ENCODE data around the gene MXRA7. TPM values are rescaled to one million over a fixed set of nuclear protein-coding genes. Genes with fewer than 3 reads are reported as not detected.

MXRA7 gene
- total and polyA plus RNA-seq, 2 of the 4 experiments (the other 2 are of a cell fraction): 168 to 231 TPM

- Histone ChIP-seq H3K23ac (ENCODE audit: low read depth, low read length) (peak overlapping the region; percentile 68), H3K9me3 (ENCODE audit: control insufficient read depth, insufficient read depth, low read length) (no peaks in the 10 kb centered on the region), H3K27ac (ENCODE audit: insufficient read depth, low read length) (peak overlapping the region; percentile 76), H3K36me3 (ENCODE audit: control insufficient read depth, insufficient read depth, low read length) (peaks cover 12% of the 10 kb centered on the region), H3K79me1 (ENCODE audit: low read depth in 1 of 2, low read length in 2 of 2) (peaks cover 0 to 31% of the 10 kb centered on the region in 2 experiments; a peak in 2 of 4 replicates), H3K9me1 (ENCODE audit: insufficient read depth, low read length) (peaks cover 18% of the 10 kb centered on the region), H3K56ac (ENCODE audit: extremely low read depth, insufficient read depth, low read length) (peak overlapping the region; percentile 78), H3K18ac (ENCODE audit: low read depth, low read length) (peak overlapping the region; percentile 46; the same call in 1 of the 2 replicates), H3K14ac (replicated peaks; ENCODE audit: low read depth, low read length) (peak overlapping the region; percentile 89), H2BK20ac (ENCODE audit: low read depth, low read length) (no peak overlapping the region), H2AFZ (replicated peaks; ENCODE audit: low read length, poor library complexity) (peak overlapping the region; percentile 99), H3K9ac (ENCODE audit: low read depth, low read length) (peak overlapping the region; percentile 86), H3K27me3 (ENCODE audit: control insufficient read depth, insufficient read depth, low read length) (no peaks in the 10 kb centered on the region), H2AK5ac (ENCODE audit: low read depth, low read length) (peak overlapping the region; percentile 23; the same call in 1 of the 2 replicates), H2AK9ac (replicated peaks; ENCODE audit: low read depth, low read length, poor library complexity) (peak overlapping the region; percentile 1), H2BK15ac (ENCODE audit: low read depth, low read length) (no peak overlapping the region), H3K4me3 (ENCODE audit: insufficient read depth, low read depth, low read length) (peak overlapping the region; percentile 63), H2BK120ac (ENCODE audit: low read depth, low read length) (peak overlapping the region; percentile 69), H3K4me2 (ENCODE audit: low read depth, low read length) (peak overlapping the region; percentile 79), H2BK5ac (ENCODE audit: low read depth, low read length, poor library complexity, severe bottlenecking) (peak overlapping the region; percentile 78), H4K91ac (ENCODE audit: insufficient read depth, low read depth, low read length) (peak overlapping the region; percentile 63), H4K8ac (ENCODE audit: low read depth in 2 of 2, low read length in 2 of 2) (peak overlapping the region; percentile 76 to 92), H4K5ac (ENCODE audit: low read depth, low read length) (peak overlapping the region; percentile 75), H3K4ac (ENCODE audit: low read depth, low read length) (peak overlapping the region; percentile 67), H3K4me1 (ENCODE audit: control insufficient read depth, insufficient read depth, low read length) (peaks cover 19% of the 10 kb centered on the region), H4K20me1 (ENCODE audit: insufficient read depth, low read length) (no peaks in the 10 kb centered on the region)
- 2% methylated on average over 10 of the region's 19 CpGs; no CpG with 5 or more reads in 1 of the 2 experiments for WGBS, 2 experiments (ENCODE audit: extremely low coverage in 2 of 2, insufficient read length in 1 of 2)
- BruUV-seq (replicated peaks): no TSS peak
- ChIA-PET POLR2A (ENCODE audit: unreplicated experiment) (interaction anchor here (0.6 to 0.9 kb wide), 2 partner anchors 13 to 97 kb away, joined by 3 to 6 read pairs; no protein-coding TSS in a partner anchor), CTCF (interaction anchor here (1.2 to 1.7 kb wide), 3 partner anchors 10 to 149 kb away, joined by 3 to 6 read pairs (median 3); no protein-coding TSS in a partner anchor)
- ATAC-seq (ENCODE audit: low read depth): peak; percentile 21
- intact Hi-C loops (cut with micrococcal nuclease): loop anchor here (5.0 kb wide), 1 partner anchor 115 kb away; no protein-coding TSS in a partner anchor
- in situ Hi-C loops (cut with MboI; ENCODE audit: low sequenced_read_pairs): no loop called here
- DNase-seq: no peak
- TF ChIP-seq CHD1 (IDR thresholded peaks at IDR 0.05; ENCODE audit: low read depth, low read length) (no peak), CEBPB (IDR thresholded peaks at IDR 0.05; ENCODE audit: low read depth, low read length) (no peak), CTCF (conservative IDR thresholded peaks at IDR 0.05; ENCODE audit: low read depth, low read length) (no peak), POLR2A (IDR thresholded peaks at IDR 0.05; ENCODE audit: low read depth, low read length) (peak; percentile 71), BHLHE40 (IDR thresholded peaks at IDR 0.05; ENCODE audit: low read depth, low read length) (0 out of 2 replicates have a peak, but pooled peaks have one; percentile 50)
- dilution Hi-C loops (cut with HindIII; ENCODE audit: low sequenced_read_pairs, unreplicated experiment): no loop called here
Observed at GRCh38 chr17:76671912-76672262, 38.9 kb downstream of the MXRA7 start.

All from IMR-90 (cell line).